ENCODE data around the gene SLC9C1.

The SLC9C1 gene

GRCh38 chr3:112117841-112118571 lies 176.0 kb downstream of the SLC9C1 start:
- TF ChIP-seq CTCF (IDR thresholded peaks at IDR 0.05; ENCODE audit: control insufficient read depth, insufficient read depth, low read depth, low read length, missing control alignments): no peak
- DNase-seq (ENCODE audit: low read depth): no peak
- H3K4me3 ChIP-seq (ENCODE audit: control insufficient read depth, low read depth, low read length): no peak overlapping the region

GRCh38 chr3:112117415-112117814 lies 176.6 kb downstream of the SLC9C1 start:
- no peak overlapping the region for H3K4me3 ChIP-seq (ENCODE audit: control insufficient read depth, low read depth, low read length)
- no peak for TF ChIP-seq CTCF (IDR thresholded peaks at IDR 0.05; ENCODE audit: control insufficient read depth, insufficient read depth, low read depth, low read length, missing control alignments)
- DNase-seq (ENCODE audit: low read depth): no peak

- H3K4me3 ChIP-seq (ENCODE audit: control insufficient read depth, low read depth, low read length): no peak overlapping the region
- DNase-seq (ENCODE audit: low read depth): no peak
- TF ChIP-seq CTCF (IDR thresholded peaks at IDR 0.05; ENCODE audit: control insufficient read depth, insufficient read depth, low read depth, low read length, missing control alignments): no peak
Observed at GRCh38 chr3:112116748-112117186, 177.2 kb downstream of the SLC9C1 start.

- no peak overlapping the region for H3K4me3 ChIP-seq (ENCODE audit: control insufficient read depth, low read depth, low read length)
- no peak for DNase-seq (ENCODE audit: low read depth)
- no peak for TF ChIP-seq CTCF (IDR thresholded peaks at IDR 0.05; ENCODE audit: control insufficient read depth, insufficient read depth, low read depth, low read length, missing control alignments)
Observed at GRCh38 chr3:112115806-112116383, 178.1 kb downstream of the SLC9C1 start.

- no peak overlapping the region for H3K4me3 ChIP-seq (ENCODE audit: control insufficient read depth, low read depth, low read length)
- DNase-seq (ENCODE audit: low read depth): no peak
- no peak for TF ChIP-seq CTCF (IDR thresholded peaks at IDR 0.05; ENCODE audit: control insufficient read depth, insufficient read depth, low read depth, low read length, missing control alignments)
Observed at GRCh38 chr3:112115161-112115739, 178.8 kb downstream of the SLC9C1 start.

- H3K4me3 ChIP-seq (ENCODE audit: control insufficient read depth, low read depth, low read length): no peak overlapping the region
- no peak for DNase-seq (ENCODE audit: low read depth)
- TF ChIP-seq CTCF (IDR thresholded peaks at IDR 0.05; ENCODE audit: control insufficient read depth, insufficient read depth, low read depth, low read length, missing control alignments): no peak
Observed at GRCh38 chr3:112114576-112115160, 179.3 kb downstream of the SLC9C1 start.

Data from AG09309 (cell line).